HepG2 (cell line): Measurements from ENCODE around the gene FSCN2. TPM values are rescaled to one million over a fixed set of nuclear protein-coding genes. Genes with fewer than 3 reads are reported as not detected.

Source experiments
- HNF4A ChIP-seq: sonication (generic); formaldehyde crosslinking; IDR thresholded peaks from 2 replicates; pipeline ENCODE4 v1.4.0; 2020; ENCODE audit warnings: missing genetic modification reagents
- MTA1 ChIP-seq: sonication (generic); formaldehyde crosslinking; IDR thresholded peaks from 2 replicates; pipeline ENCODE4 v1.4.0; 2020; ENCODE audit warnings: missing genetic modification reagents, mild to moderate bottlenecking, borderline replicate concordance
- PTBP1 ChIP-seq: fragments of 200-400 bp; formaldehyde crosslinking; IDR thresholded peaks from 2 replicates; pipeline ENCODE4 v1.6.1; 2018; ENCODE audit warnings: low read length, low read depth; ENCODE audit not compliant: poor library complexity, severe bottlenecking
- SP5 ChIP-seq: IDR thresholded peaks from 2 replicates; pipeline ENCODE4 v1.6.1; 2016; ENCODE audit warnings: low read depth, borderline replicate concordance
- SSRP1 ChIP-seq: IDR thresholded peaks from 2 replicates; pipeline ENCODE4 v1.6.1; 2016; ENCODE audit warnings: control low read depth
- ZMYM3 ChIP-seq: sonication (generic); formaldehyde crosslinking; IDR thresholded peaks from 2 replicates; pipeline ENCODE4 v1.5.1; 2020; ENCODE audit warnings: mild to moderate bottlenecking, missing genetic modification reagents
- ZNF280B ChIP-seq: sonication (generic); formaldehyde crosslinking; IDR thresholded peaks from 2 replicates; pipeline ENCODE4 v1.5.0; 2020; ENCODE audit warnings: missing genetic modification reagents, mild to moderate bottlenecking, borderline replicate concordance
- ZNF687 ChIP-seq: sonication (generic); formaldehyde crosslinking; IDR thresholded peaks from 2 replicates; pipeline ENCODE4 v1.5.1; 2020; ENCODE audit warnings: mild to moderate bottlenecking, missing genetic modification reagents, moderate library complexity
- polyA plus RNA-seq, 8 experiments: library from polyadenylated mRNA; depleted of rRNA in 3 of 8; stranded (reverse) in 7 of 8; unstranded in 1 of 8; fragments of >200 nt; fragmentation: Illumina TruSeq in 4 of 8; extraction: Trizol in 4 of 8; gene quantifications; 2 replicates each; pipeline versions ENCODE4 v1.2.1 to v1.2.3, GENCODE V29; 2011 to 2016; ENCODE audit warnings: low read depth in 4 of 8, missing spikeins in 1 of 8, mixed read lengths in 1 of 8; ENCODE audit not compliant: insufficient read depth in 1 of 8
- total RNA-seq, 5 experiments: library from RNA; depleted of rRNA; stranded (reverse); fragments of >200 nt; fragmentation: Illumina TruSeq; extraction: Trizol; gene quantifications; 2 replicates each; pipeline ENCODE4 v1.2.3, GENCODE V29; 2016; ENCODE audit warnings: low read depth in 1 of 5

The FSCN2 gene
- total and polyA plus RNA-seq, 2 of the 13 experiments (the other 11 are each of a cell fraction or from before 2014, with no cell fraction given): 0.09 TPM; not detected in 1

GRCh38 chr17:81491181-81491581 lies 37.0 kb upstream of the FSCN2 start (continued):
- TF ChIP-seq HNF4A: 0 out of 2 replicates have a peak, but pooled peaks have one; percentile 18
- TF ChIP-seq SP5 (CRISPR knock-in tag): peak; percentile 25; the same call in 1 of the 2 replicates
- TF ChIP-seq ZNF280B (CRISPR knock-in tag): 0 out of 2 replicates have a peak, but pooled peaks have one; percentile 61
- TF ChIP-seq PTBP1: peak; percentile 55
- peak; percentile 50 for TF ChIP-seq ZNF687 (CRISPR knock-in tag)
- TF ChIP-seq MTA1 (CRISPR knock-in tag): peak; percentile 57; the same call in 1 of the 2 replicates
- TF ChIP-seq ZMYM3 (CRISPR knock-in tag): peak; percentile 57; the same call in 1 of the 2 replicates
- 0 out of 2 replicates have a peak, but pooled peaks have one; percentile 36 for TF ChIP-seq SSRP1 (CRISPR knock-in tag)
- TF ChIP-seq, all 625 proteins: peak for 31
